GM10248 (cell line): ENCODE data around the gene CISD3.
A peak's percentile ranks its signal among the peaks of the same experiment; 100 is the strongest.

Experiments
- CTCF ChIA-PET: fragments of 300-600 bp; sonication (Branson Sonifier 250); formaldehyde crosslinking; extraction: SDS; loops from one replicate; lab custom pipeline; 2021; ENCODE audit warnings: antibody characterized with exemption; lab: Yijun Ruan, JAX
- POLR2A ChIA-PET: fragments of 350-650 bp; sonication (Branson Sonifier 250); formaldehyde crosslinking; extraction: SDS; loops from one replicate; lab custom pipeline; 2020; ENCODE audit warnings: antibody characterized with exemption; lab: Yijun Ruan, JAX
- DNase-seq: peaks from one replicate; pipeline ENCODE4 v3.0.0; 2012; ENCODE audit errors: extremely low spot score
- TF ChIP-seq, protein P1 (sequence below): IDR thresholded peaks from 2 replicates; pipeline ENCODE4 v1.5.1; 2012; ENCODE audit warnings: mild to moderate bottlenecking, low read depth; ENCODE audit errors: extremely low read depth, missing control alignments, control extremely low read depth

The CISD3 gene

DNA sequence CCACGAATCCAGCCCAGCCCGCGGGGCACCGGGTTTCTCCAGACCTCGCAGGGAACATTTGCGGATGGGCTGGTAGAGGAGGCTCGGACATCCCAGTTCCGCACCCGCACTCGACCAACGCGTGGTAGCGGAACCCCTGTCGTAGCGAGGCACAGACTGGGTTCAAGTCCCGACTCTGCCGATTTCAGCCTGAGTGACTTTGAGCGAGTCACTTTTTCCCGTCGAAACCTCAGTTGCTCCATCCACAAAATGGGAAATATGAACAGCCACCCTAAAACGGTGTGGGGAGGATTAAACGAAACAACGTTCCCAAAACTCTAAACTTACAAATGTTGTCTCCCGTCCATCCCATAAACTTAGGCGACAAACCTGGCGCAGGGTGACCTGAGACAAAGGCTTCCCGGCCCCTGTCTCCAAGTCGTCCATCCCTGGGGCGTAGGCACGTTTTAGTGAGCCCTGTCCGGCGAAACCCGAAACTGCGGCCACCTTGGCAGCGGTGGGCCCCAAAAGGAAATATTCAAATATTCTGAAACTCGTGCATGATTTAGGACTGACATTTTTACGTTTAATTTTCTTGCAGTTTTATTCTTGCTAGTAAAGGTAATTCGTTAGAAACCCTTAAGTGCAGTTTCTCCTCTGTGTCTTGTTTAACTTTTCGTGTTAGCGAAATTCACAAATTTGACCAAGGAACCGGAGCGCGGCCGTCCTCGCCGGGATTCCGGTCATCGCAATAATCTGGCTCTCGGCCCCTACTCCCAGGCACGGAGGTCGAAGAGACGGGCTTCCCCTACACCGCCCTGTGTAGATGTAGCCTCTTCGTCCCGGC, 27.0 kb upstream of the CISD3 start:
- ChIA-PET POLR2A (no interaction called here), CTCF (interaction anchor here (1.9 kb wide), 1 partner anchor 32 kb away, joined by 5 read pairs; no protein-coding TSS in a partner anchor)
- TF ChIP-seq, protein P1, sequence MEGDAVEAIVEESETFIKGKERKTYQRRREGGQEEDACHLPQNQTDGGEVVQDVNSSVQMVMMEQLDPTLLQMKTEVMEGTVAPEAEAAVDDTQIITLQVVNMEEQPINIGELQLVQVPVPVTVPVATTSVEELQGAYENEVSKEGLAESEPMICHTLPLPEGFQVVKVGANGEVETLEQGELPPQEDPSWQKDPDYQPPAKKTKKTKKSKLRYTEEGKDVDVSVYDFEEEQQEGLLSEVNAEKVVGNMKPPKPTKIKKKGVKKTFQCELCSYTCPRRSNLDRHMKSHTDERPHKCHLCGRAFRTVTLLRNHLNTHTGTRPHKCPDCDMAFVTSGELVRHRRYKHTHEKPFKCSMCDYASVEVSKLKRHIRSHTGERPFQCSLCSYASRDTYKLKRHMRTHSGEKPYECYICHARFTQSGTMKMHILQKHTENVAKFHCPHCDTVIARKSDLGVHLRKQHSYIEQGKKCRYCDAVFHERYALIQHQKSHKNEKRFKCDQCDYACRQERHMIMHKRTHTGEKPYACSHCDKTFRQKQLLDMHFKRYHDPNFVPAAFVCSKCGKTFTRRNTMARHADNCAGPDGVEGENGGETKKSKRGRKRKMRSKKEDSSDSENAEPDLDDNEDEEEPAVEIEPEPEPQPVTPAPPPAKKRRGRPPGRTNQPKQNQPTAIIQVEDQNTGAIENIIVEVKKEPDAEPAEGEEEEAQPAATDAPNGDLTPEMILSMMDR: no peak
- peak; percentile 50 for DNase-seq

DNA sequence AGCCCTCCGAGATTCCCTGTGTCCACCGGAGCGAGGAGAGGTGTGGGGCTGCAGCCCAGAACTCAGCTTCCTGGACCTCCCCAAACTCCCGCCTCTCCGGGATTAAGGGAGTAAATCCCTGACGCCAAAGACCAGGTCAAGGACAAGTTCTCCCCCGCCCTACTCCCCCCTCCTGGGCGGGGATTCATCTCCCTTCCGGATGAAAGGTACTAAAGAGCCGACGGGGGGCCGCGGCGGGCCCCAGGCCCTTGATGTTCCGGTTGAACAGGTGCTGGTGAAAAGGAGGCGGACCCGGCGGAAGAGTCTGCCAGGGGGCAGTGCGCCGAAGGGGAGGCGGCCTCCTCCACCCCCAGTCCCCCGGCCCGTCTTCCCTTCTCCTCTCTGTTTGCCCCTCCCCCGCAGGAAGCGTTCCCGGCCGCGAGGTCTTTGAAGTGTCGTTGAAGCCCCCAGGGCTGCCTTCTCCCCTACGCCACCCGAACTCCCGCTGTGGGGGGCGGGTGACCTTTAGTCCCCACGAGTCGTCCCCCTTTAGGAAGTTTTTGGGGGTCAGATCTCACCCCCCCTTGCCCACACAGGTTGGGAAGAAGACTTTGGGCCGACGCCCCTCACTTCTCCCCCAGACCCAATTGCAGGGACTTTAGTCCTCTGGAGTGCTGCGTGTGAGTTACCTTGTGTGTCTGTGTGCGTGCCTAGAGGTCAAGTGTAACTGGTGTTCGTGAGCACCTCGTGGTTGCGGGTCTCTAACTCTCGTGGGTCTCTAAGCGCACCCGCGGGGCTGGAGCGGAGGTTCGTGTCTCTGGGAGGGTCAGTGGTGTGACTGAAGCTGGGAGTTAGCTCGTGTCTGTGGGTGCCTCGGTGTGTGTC, 26.2 kb upstream of the CISD3 start:
- TF ChIP-seq, protein P1: no peak
- ChIA-PET POLR2A (interaction anchor here (0.6 kb wide), 1 partner anchor 101 kb away, joined by 3 read pairs; no protein-coding TSS in a partner anchor), CTCF (interaction anchor here (1.0 to 3.9 kb wide), 3 partner anchors 12 to 31 kb away, joined by 3 to 18 read pairs (median 5); no protein-coding TSS in a partner anchor)
- peak; percentile 84 for DNase-seq

DNA sequence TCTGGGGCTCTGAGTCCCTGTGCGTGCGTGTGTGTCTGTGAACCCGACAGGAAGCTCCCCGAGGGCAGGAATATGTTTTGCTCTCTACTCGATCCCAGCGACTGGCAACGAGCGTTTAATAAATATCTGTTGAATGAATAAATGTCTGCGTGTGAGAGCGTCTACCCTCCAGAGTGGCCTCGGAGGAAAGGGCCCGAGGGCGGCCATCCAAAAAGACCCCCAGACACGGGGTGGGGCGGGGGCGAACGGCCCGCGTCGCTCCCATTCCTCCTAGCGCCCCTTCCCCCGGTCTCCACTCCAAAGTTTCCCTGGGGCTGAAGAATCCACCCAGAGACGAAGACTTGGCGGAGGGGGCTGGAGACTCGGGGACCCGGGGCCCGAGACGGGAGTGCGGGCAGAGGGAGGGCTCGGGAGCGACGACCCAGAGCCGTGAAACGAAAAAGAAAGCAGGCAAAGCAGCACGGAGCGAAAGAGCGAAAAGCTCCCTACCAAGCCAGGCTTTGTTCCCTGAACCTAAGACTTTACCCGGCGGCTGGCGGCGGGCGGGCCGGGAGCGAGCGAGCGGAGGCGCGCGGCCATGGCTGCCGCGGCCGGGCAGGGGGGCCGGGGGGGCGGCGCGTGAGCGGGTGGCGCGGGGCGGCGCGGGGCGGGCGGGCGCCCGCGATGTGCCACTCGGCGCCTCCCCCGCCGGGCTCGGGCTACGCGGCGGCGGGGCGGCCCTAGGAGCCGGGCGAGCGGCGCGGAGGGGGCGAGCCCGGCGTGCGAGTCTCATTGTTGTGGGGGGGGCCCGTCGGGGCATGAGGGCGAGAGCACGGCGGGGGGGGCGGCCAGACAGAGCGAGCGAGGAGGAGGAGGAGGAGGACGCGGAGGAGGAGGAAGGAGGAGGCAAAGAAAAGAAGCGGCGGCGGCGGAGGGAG, 25.3 kb upstream of the CISD3 start, which contains the start of gene MLLT6:
Gene MLLT6, plus strand, starts transcription at position 668 of the 917 bp plus-strand sequence. CDS start 360 bp downstream, outside the sequence.
- DNase-seq: peak; percentile 71
- TF ChIP-seq, protein P1: no peak
- CTCF ChIA-PET: interaction anchor here (1.0 to 3.9 kb wide), 3 partner anchors 11 to 30 kb away, joined by 3 to 18 read pairs (median 5); no protein-coding TSS in a partner anchor
- POLR2A ChIA-PET: interaction anchor here (0.6 kb wide), 2 partner anchors 28 to 102 kb away, joined by 3 to 4 read pairs; no protein-coding TSS in a partner anchor

DNA sequence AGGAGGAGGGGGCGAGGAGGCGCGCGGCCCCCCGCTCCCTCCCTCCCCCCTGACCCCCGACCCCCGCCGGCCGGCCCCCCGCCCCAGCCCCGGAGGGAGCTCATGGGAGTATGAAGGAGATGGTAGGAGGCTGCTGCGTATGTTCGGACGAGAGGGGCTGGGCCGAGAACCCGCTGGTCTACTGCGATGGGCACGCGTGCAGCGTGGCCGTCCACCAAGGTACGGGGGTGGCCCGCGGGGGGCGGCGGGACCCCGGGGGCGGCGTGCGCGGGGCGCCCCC, 24.7 kb upstream of the CISD3 start:
- TF ChIP-seq, protein P1: no peak
- CTCF ChIA-PET: interaction anchor here (2.2 to 3.9 kb wide), 2 partner anchors 10 to 29 kb away, joined by 9 to 18 read pairs; no protein-coding TSS in a partner anchor
- POLR2A ChIA-PET: interaction anchor here (0.6 kb wide), 1 partner anchor 29 kb away, joined by 4 read pairs; no protein-coding TSS in a partner anchor
- DNase-seq: peak; percentile 56

DNA sequence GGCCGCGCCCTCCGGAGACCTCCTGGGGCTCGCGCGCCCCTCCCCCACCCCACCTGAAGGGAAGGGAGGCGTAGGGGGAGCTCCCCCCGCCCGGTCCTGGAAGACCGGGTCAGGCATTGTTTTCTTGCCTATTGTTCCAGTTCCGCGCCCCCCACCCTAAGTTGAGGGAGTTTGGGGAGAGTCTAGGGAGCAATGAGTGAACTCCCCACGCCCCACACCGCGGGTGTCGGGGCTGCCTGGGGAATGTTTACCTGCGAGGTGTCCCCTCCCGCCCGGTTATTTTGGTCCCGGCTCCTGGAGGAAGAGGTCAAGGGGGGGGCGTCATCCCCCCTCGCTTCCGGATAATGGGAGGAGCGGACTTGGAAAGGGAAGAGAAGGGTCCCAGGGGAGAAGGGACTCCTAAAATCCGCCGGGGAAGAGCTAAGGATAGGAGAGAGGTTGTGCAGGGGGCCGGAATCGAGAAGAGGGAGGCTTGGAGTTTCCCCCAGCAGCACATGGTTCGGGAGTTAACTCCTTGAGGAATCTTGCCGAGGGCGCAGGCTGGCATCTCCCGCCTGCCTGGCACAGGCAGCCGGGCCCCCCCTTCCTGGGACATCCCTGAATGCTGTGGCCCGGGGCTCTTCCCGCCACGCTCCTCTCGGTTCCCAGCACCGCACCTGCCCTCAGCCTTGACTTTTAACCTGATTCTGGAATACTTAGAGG, 24.2 kb upstream of the CISD3 start:
- DNase-seq: no peak
- POLR2A ChIA-PET: interaction anchor here (0.6 kb wide), 1 partner anchor 30 kb away, joined by 4 read pairs; no protein-coding TSS in a partner anchor
- TF ChIP-seq, protein P1: no peak
- CTCF ChIA-PET: interaction anchor here (1.0 to 3.9 kb wide), 4 partner anchors 10 to 30 kb away, joined by 3 to 18 read pairs (median 8); partner anchors contain the start of gene CISD3
